Measurements from ENCODE around the gene CPNE2.

GRCh38 chr16:57110937-57111336, 18.6 kb downstream of the CPNE2 start:
- TF ChIP-seq CTCF (IDR thresholded peaks at IDR 0.05) (no peak), REST (IDR thresholded peaks at IDR 0.05; ENCODE audit: insufficient read depth in 1 of 2, low read depth in 2 of 2, low read length in 1 of 2) (no peak), POLR2AphosphoS5 (IDR thresholded peaks at IDR 0.05; ENCODE audit: low read depth, low read length) (no peak), TCF7L2 (IDR thresholded peaks at IDR 0.05; ENCODE audit: low read depth, low read length) (no peak)
